Measurements from ENCODE around the gene KCNK1. TPM values are rescaled to one million over a fixed set of nuclear protein-coding genes. Genes with fewer than 3 reads are reported as not detected.

The KCNK1 gene
- total and polyA plus RNA-seq, 2 of the 8 experiments (the other 6 are each of a cell fraction or from before 2014, with no cell fraction given) = 11.9 to 16.5 TPM

- H3K4ac ChIP-seq (replicated peaks; ENCODE audit: insufficient read length, low read depth, low read length) = no peak overlapping the region
- no peak for TF ChIP-seq CHD2 (IDR thresholded peaks at IDR 0.05; ENCODE audit: low read length)
- H2AK5ac ChIP-seq (ENCODE audit: low read depth, low read length) = no peak overlapping the region
- H3K23ac ChIP-seq (ENCODE audit: insufficient read length) = no peak overlapping the region
- H2AFZ ChIP-seq (ENCODE audit: low read length) = no peak overlapping the region
- no peaks in the 10 kb centered on the region for H3K4me1 ChIP-seq (replicated peaks in 1 of 4; ENCODE audit: control insufficient read depth in 3 of 4, insufficient read depth in 4 of 4, low read length in 3 of 4)
- no peak overlapping the region for H3K9ac ChIP-seq (replicated peaks in 1 of 4; ENCODE audit: extremely low read depth in 1 of 4, low read depth in 3 of 4, low read length in 3 of 4)
- H2BK12ac ChIP-seq (ENCODE audit: low read depth, low read length) = no peak overlapping the region
- H2BK20ac ChIP-seq (ENCODE audit: low read length) = no peak overlapping the region
- WGBS, 2 experiments (ENCODE audit: extremely low coverage in 1 of 2, insufficient coverage in 1 of 2, insufficient read length in 1 of 2, insufficient replicate concordance in 2 of 2, low coverage in 1 of 2, low lambda C conversion rate in 2 of 2, missing lambda C conversion rate in 1 of 2) = 84% methylated on average over 3 of the region's 3 CpGs; no CpG with 5 or more reads in 1 of the 2 experiments
- no peak overlapping the region for H2BK15ac ChIP-seq (ENCODE audit: low read length)
- H2BK5ac ChIP-seq (ENCODE audit: low read depth, low read length) = no peak overlapping the region
- no peak overlapping the region for H3K4me3 ChIP-seq (ENCODE audit: extremely low read depth in 1 of 4, insufficient read depth in 2 of 4, low read depth in 3 of 4, low read length in 4 of 4)
- no peak for FAIRE-seq
- H3K36me3 ChIP-seq (ENCODE audit: control insufficient read depth in 2 of 4, insufficient read depth in 4 of 4, low read length in 3 of 4) = no peaks in the 10 kb centered on the region; a peak in 1 of 8 replicates
- no peak overlapping the region for H4K91ac ChIP-seq (replicated peaks; ENCODE audit: insufficient read length, low read length)
- H3K79me2 ChIP-seq (ENCODE audit: control insufficient read depth in 1 of 2, insufficient read depth in 2 of 2, low read length in 2 of 2) = peaks cover 0 to 37% of the 10 kb centered on the region in 2 experiments; a peak in 2 of 4 replicates
- no peak for DNase-seq (ENCODE audit: low read depth in 1 of 2, low spot score in 2 of 2)
- H3K4me2 ChIP-seq (ENCODE audit: insufficient read depth in 1 of 2, low read depth in 2 of 2, low read length in 2 of 2) = no peak overlapping the region
- no peak overlapping the region for H3K18ac ChIP-seq (ENCODE audit: extremely low read depth, low read length)
- no peak overlapping the region for H3K27ac ChIP-seq (ENCODE audit: low read depth, low read length)
- no peak overlapping the region for H4K8ac ChIP-seq (ENCODE audit: extremely low read depth, insufficient read depth, low read length)
- no peaks in the 10 kb centered on the region for H4K20me1 ChIP-seq (replicated peaks in 1 of 2; ENCODE audit: control insufficient read depth in 1 of 2, insufficient read depth in 2 of 2, low read length in 2 of 2)
- H3K9me3 ChIP-seq (ENCODE audit: insufficient read depth in 2 of 2, low read depth in 1 of 2, low read length in 1 of 2) = no peaks in the 10 kb centered on the region
- POLR2A ChIA-PET (ENCODE audit: partially characterized antibody) = no interaction called here
- no peak overlapping the region for H3K56ac ChIP-seq (replicated peaks; ENCODE audit: insufficient read length, low read depth, low read length)
- H3K79me1 ChIP-seq (ENCODE audit: low read depth, low read length) = peaks cover 4% of the 10 kb centered on the region; the same call in 1 of the 2 replicates
- no peak overlapping the region for H4K5ac ChIP-seq (ENCODE audit: insufficient read length, low read depth, low read length)
- no peak overlapping the region for H3K14ac ChIP-seq (ENCODE audit: insufficient read length)
- no peaks in the 10 kb centered on the region for H3K23me2 ChIP-seq (ENCODE audit: low read depth, low read length)
- no peak overlapping the region for H2BK120ac ChIP-seq (replicated peaks; ENCODE audit: low read depth, low read length)
- CTCF ChIA-PET (ENCODE audit: partially characterized antibody) = no interaction called here
- H3K27me3 ChIP-seq (replicated peaks in 1 of 4; ENCODE audit: control insufficient read depth in 3 of 4, extremely low read depth in 1 of 4, insufficient read depth in 3 of 4, low read length in 3 of 4) = no peaks in the 10 kb centered on the region
Measured at GRCh38 chr1:233621923-233622322, 8.0 kb downstream of the KCNK1 start.

Data from H1 (cell line).